ENCODE measurements around the gene THTPA.

DNA sequence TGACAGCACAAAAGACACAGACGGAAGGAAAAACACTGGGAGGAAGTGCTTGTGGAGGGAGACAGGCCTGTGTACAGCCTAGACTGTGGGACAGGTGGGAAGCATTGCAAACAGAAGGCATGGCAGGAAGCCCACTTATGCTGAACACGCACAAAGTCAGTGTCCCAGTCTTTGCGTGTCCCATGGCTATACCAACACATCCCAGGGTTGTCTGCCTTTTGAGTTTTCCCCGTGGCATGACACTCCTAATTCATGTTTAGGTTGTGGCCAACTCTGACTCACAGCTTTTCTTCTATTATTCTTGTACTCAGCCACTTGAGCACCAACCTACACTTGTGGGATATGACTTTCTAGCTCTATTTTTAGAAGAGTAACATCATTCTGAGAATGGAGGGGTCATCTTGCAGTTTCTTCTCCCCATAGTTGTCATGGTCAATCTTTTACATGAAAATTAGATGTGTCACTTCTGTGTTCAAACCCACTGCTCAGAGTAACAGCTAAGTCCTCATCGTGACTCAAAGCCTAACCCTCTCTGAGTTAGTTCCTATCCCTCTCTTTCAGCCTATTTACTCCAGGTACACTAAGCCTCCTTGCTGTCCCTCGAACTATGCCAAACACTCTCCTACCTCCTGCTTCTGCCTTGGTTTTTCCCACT is 50.0 kb downstream of the THTPA start:
- TF ChIP-seq POLR2AphosphoS5 (IDR thresholded peaks at IDR 0.05; ENCODE audit: low read depth) (no peak), GABPA (IDR thresholded peaks at IDR 0.05; ENCODE audit: low read depth) (no peak)
- TF ChIP-seq, protein P1, sequence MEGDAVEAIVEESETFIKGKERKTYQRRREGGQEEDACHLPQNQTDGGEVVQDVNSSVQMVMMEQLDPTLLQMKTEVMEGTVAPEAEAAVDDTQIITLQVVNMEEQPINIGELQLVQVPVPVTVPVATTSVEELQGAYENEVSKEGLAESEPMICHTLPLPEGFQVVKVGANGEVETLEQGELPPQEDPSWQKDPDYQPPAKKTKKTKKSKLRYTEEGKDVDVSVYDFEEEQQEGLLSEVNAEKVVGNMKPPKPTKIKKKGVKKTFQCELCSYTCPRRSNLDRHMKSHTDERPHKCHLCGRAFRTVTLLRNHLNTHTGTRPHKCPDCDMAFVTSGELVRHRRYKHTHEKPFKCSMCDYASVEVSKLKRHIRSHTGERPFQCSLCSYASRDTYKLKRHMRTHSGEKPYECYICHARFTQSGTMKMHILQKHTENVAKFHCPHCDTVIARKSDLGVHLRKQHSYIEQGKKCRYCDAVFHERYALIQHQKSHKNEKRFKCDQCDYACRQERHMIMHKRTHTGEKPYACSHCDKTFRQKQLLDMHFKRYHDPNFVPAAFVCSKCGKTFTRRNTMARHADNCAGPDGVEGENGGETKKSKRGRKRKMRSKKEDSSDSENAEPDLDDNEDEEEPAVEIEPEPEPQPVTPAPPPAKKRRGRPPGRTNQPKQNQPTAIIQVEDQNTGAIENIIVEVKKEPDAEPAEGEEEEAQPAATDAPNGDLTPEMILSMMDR (IDR thresholded peaks at IDR 0.05; ENCODE audit: insufficient read depth, low read length) = no peak
- TF ChIP-seq, protein P2, sequence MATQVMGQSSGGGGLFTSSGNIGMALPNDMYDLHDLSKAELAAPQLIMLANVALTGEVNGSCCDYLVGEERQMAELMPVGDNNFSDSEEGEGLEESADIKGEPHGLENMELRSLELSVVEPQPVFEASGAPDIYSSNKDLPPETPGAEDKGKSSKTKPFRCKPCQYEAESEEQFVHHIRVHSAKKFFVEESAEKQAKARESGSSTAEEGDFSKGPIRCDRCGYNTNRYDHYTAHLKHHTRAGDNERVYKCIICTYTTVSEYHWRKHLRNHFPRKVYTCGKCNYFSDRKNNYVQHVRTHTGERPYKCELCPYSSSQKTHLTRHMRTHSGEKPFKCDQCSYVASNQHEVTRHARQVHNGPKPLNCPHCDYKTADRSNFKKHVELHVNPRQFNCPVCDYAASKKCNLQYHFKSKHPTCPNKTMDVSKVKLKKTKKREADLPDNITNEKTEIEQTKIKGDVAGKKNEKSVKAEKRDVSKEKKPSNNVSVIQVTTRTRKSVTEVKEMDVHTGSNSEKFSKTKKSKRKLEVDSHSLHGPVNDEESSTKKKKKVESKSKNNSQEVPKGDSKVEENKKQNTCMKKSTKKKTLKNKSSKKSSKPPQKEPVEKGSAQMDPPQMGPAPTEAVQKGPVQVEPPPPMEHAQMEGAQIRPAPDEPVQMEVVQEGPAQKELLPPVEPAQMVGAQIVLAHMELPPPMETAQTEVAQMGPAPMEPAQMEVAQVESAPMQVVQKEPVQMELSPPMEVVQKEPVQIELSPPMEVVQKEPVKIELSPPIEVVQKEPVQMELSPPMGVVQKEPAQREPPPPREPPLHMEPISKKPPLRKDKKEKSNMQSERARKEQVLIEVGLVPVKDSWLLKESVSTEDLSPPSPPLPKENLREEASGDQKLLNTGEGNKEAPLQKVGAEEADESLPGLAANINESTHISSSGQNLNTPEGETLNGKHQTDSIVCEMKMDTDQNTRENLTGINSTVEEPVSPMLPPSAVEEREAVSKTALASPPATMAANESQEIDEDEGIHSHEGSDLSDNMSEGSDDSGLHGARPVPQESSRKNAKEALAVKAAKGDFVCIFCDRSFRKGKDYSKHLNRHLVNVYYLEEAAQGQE (IDR thresholded peaks at IDR 0.05; ENCODE audit: insufficient replicate concordance, low read depth) = no peak
